HL-60 (cell line): ENCODE measurements around the gene LRRC7.

Source experiments
- DNase-seq, 2 experiments: peaks; one replicate each; pipeline ENCODE4 v3.0.0-alpha.2; 2010 to 2020; ENCODE audit warnings: low read depth in 1 of 2, low spot score in 1 of 2
- H3K27ac ChIP-seq: fragments of 250-450 bp; sonication (Bioruptor Pico); replicated peaks from 2 replicates; pipeline ENCODE4 v1.5.1; 2020; ENCODE audit warnings: mild to moderate bottlenecking, moderate library complexity
- H3K27me3 ChIP-seq: fragments of 250-450 bp; sonication (Bioruptor Pico); 2 replicates; pipeline ENCODE4 v1.5.1; 2021; ENCODE audit warnings: mild to moderate bottlenecking, moderate library complexity; ENCODE audit not compliant: insufficient read depth, poor library complexity, severe bottlenecking
- H3K4me3 ChIP-seq: replicated peaks from 2 replicates; pipeline ENCODE4 v1.5.1; 2011; ENCODE audit warnings: mild to moderate bottlenecking, control low read depth, low read length; ENCODE audit not compliant: insufficient read depth
- CTCF ChIP-seq: IDR thresholded peaks from one replicate; pipeline ENCODE4 v1.5.1; 2011; ENCODE audit warnings: low read length, control low read depth, inconsistent platforms; ENCODE audit not compliant: insufficient read depth
- GABPA ChIP-seq: IDR thresholded peaks from 2 replicates; pipeline ENCODE4 v1.6.1; 2012; ENCODE audit warnings: low read depth
- POLR2AphosphoS5 ChIP-seq: IDR thresholded peaks from 2 replicates; pipeline ENCODE4 v1.6.1; 2012; ENCODE audit warnings: low read depth
- REST ChIP-seq: IDR thresholded peaks from 2 replicates; pipeline ENCODE4 v1.6.1; 2012; ENCODE audit warnings: low read depth; ENCODE audit not compliant: insufficient replicate concordance
- SPI1 ChIP-seq: IDR thresholded peaks from 2 replicates; pipeline ENCODE4 v1.6.1; 2012; ENCODE audit warnings: low read depth, mild to moderate bottlenecking, borderline replicate concordance

LRRC7 gene

GRCh38 chr1:69747207-69747606, 179.5 kb downstream of the LRRC7 start:
- TF ChIP-seq REST (no peak), SPI1 (no peak), GABPA (no peak), CTCF (no peak), POLR2AphosphoS5 (no peak)
- DNase-seq, result no peak
- no peak overlapping the region for H3K4me3 ChIP-seq
- H3K27me3 ChIP-seq, result no peaks in the 10 kb centered on the region
- H3K27ac ChIP-seq, result no peak overlapping the region

GRCh38 chr1:69750638-69751037, 182.9 kb downstream of the LRRC7 start:
- TF ChIP-seq POLR2AphosphoS5 (no peak), GABPA (no peak), CTCF (no peak), REST (no peak), SPI1 (no peak)
- H3K27ac ChIP-seq, result no peak overlapping the region
- H3K4me3 ChIP-seq, result no peak overlapping the region
- no peak for DNase-seq
- H3K27me3 ChIP-seq, result no peaks in the 10 kb centered on the region

- TF ChIP-seq POLR2AphosphoS5 (no peak), GABPA (no peak), CTCF (no peak), REST (no peak)
- no peak for DNase-seq
- Histone ChIP-seq H3K27ac (no peak overlapping the region), H3K4me3 (no peak overlapping the region), H3K27me3 (no peaks in the 10 kb centered on the region)
These were observed 185.1 kb downstream of the LRRC7 start for GRCh38 chr1:69752831-69753230.
